Measurements from ENCODE around the gene NUTF2.

Gene NUTF2

GRCh38 chr16:67841198-67841815 lies 5.4 kb upstream of the NUTF2 start:
- Histone ChIP-seq H3K4me3 (ENCODE audit: low read depth, low read length) (peak overlapping the region; percentile 92), H3K27me3 (ENCODE audit: control insufficient read depth, insufficient read depth, low read length) (no peaks in the 10 kb centered on the region), H3K9me3 (ENCODE audit: control insufficient read depth, insufficient read depth, low read depth, low read length) (no peaks in the 10 kb centered on the region), H3K36me3 (ENCODE audit: control insufficient read depth, insufficient read depth, low read length) (no peaks in the 10 kb centered on the region), H3K4me1 (ENCODE audit: control insufficient read depth, insufficient read depth, low read length) (peaks cover 33% of the 10 kb centered on the region), H3K9ac (ENCODE audit: low read length) (peak overlapping the region; percentile 90), H3K27ac (ENCODE audit: low read depth, low read length) (peak overlapping the region; percentile 57; the same call in 1 of the 2 replicates)

GRCh38 chr16:67841816-67842508 lies 4.8 kb upstream of the NUTF2 start, which contains the start of gene THAP11:
THAP11 (plus strand) TSS chr16:67842320; CDS start chr16:67842555, 235 bp downstream.
- Histone ChIP-seq H3K9ac (ENCODE audit: low read length) (peak within 1 kb of the TSS; percentile 90), H3K4me3 (ENCODE audit: low read depth, low read length) (peak within 1 kb of the TSS; percentile 92), H3K36me3 (ENCODE audit: control insufficient read depth, insufficient read depth, low read length) (no peaks in the 10 kb centered on the region), H3K4me1 (ENCODE audit: control insufficient read depth, insufficient read depth, low read length) (peaks cover 33% of the 10 kb centered on the region), H3K27ac (ENCODE audit: low read depth, low read length) (peak within 1 kb of the TSS; percentile 90), H3K9me3 (ENCODE audit: control insufficient read depth, insufficient read depth, low read depth, low read length) (no peaks in the 10 kb centered on the region), H3K27me3 (ENCODE audit: control insufficient read depth, insufficient read depth, low read length) (no peaks in the 10 kb centered on the region)

DNA sequence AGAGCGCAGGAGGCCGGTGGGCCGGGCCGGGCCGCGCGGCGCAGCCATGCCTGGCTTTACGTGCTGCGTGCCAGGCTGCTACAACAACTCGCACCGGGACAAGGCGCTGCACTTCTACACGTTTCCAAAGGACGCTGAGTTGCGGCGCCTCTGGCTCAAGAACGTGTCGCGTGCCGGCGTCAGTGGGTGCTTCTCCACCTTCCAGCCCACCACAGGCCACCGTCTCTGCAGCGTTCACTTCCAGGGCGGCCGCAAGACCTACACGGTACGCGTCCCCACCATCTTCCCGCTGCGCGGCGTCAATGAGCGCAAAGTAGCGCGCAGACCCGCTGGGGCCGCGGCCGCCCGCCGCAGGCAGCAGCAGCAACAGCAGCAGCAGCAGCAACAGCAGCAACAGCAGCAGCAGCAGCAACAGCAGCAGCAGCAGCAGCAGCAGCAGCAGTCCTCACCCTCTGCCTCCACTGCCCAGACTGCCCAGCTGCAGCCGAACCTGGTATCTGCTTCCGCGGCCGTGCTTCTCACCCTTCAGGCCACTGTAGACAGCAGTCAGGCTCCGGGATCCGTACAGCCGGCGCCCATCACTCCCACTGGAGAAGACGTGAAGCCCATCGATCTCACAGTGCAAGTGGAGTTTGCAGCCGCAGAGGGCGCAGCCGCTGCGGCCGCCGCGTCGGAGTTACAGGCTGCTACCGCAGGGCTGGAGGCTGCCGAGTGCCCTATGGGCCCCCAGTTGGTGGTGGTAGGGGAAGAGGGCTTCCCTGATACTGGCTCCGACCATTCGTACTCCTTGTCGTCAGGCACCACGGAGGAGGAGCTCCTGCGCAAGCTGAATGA lies 4.0 kb upstream of the NUTF2 start:
- Histone ChIP-seq H3K9me3 (ENCODE audit: control insufficient read depth, insufficient read depth, low read depth, low read length) (no peaks in the 10 kb centered on the region), H3K27ac (ENCODE audit: low read depth, low read length) (peak overlapping the region; percentile 10; the same call in 1 of the 2 replicates), H3K9ac (ENCODE audit: low read length) (peak overlapping the region; percentile 90), H3K36me3 (ENCODE audit: control insufficient read depth, insufficient read depth, low read length) (no peaks in the 10 kb centered on the region), H3K27me3 (ENCODE audit: control insufficient read depth, insufficient read depth, low read length) (no peaks in the 10 kb centered on the region), H3K4me1 (ENCODE audit: control insufficient read depth, insufficient read depth, low read length) (peaks cover 33% of the 10 kb centered on the region), H3K4me3 (ENCODE audit: low read depth, low read length) (peak overlapping the region; percentile 92)

- peak overlapping the region; percentile 90 for H3K9ac ChIP-seq (ENCODE audit: low read length)
- H3K4me1 ChIP-seq (ENCODE audit: control insufficient read depth, insufficient read depth, low read length): peaks cover 33% of the 10 kb centered on the region
- no peaks in the 10 kb centered on the region for H3K27me3 ChIP-seq (ENCODE audit: control insufficient read depth, insufficient read depth, low read length)
- H3K4me3 ChIP-seq (ENCODE audit: low read depth, low read length): peak overlapping the region; percentile 92
- no peaks in the 10 kb centered on the region for H3K9me3 ChIP-seq (ENCODE audit: control insufficient read depth, insufficient read depth, low read depth, low read length)
- H3K36me3 ChIP-seq (ENCODE audit: control insufficient read depth, insufficient read depth, low read length): no peaks in the 10 kb centered on the region
- H3K27ac ChIP-seq (ENCODE audit: low read depth, low read length): no peak overlapping the region
Observed at GRCh38 chr16:67843343-67843765, 3.4 kb upstream of the NUTF2 start.

DNA sequence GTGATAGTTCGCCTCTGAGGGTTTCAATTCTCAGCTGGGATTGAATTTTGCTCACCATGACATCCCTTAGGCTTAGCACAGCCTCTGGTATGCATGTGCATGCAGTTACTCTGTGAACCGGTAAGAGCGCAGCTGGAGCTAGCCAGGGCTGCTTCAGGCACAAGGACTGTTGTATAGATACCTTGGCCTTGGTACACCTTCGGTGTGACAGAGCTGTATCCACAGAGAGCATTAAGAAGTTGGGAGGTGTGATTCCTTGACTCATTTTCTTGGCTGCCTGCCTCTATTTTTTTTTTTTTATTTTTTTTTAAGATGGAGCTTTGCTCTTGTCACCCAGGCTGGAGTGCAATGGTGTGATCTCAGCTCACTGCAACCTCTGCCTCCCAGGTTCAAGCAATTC lies 2.2 kb upstream of the NUTF2 start:
- Histone ChIP-seq H3K36me3 (ENCODE audit: control insufficient read depth, insufficient read depth, low read length) (peaks cover 6% of the 10 kb centered on the region; the same call in 1 of the 2 replicates), H3K9me3 (ENCODE audit: control insufficient read depth, insufficient read depth, low read depth, low read length) (no peaks in the 10 kb centered on the region), H3K27me3 (ENCODE audit: control insufficient read depth, insufficient read depth, low read length) (no peaks in the 10 kb centered on the region), H3K9ac (ENCODE audit: low read length) (no peak overlapping the region), H3K27ac (ENCODE audit: low read depth, low read length) (no peak overlapping the region), H3K4me3 (ENCODE audit: low read depth, low read length) (peak overlapping the region; percentile 92; the same call in 1 of the 2 replicates), H3K4me1 (ENCODE audit: control insufficient read depth, insufficient read depth, low read length) (peaks cover 33% of the 10 kb centered on the region)

DNA sequence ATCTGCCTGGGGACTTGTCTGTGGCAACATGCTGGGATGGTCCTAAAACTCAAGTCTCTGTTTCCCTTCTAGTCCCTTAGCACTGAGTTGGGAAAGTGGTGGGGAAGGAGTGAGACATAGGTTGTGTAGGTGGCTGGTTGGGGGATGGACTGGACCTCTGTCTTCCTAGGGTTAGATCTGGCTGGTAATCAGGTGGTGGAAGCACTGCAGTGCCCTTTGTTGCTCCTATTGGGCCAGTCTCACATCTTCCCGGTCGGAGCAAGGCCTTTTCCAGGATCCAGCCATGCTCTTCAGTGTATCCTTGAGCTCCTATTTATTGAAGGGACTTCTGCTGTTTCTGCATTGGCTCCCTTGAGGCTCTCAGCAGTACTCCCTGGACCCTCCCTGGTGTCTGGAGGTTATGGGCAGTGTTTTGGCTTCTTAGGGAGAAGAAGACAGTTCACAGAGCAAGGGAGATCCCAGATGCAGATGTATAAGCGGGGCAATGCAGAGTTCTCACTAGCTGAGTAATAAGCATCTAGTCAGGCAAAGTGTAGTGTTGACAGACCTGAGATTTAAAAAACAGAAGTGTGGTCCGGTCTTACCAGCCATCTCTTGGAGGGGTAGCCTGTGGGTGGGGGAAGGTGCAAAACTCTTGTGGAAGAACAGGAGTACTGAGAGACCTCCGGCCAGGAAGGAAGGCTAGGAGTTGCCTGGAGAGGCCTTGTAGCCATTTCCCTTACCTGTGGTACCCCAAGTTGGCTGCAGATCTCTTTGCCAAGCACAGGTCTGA lies 1.3 kb upstream of the NUTF2 start:
- Histone ChIP-seq H3K9me3 (ENCODE audit: control insufficient read depth, insufficient read depth, low read depth, low read length) (no peaks in the 10 kb centered on the region), H3K27me3 (ENCODE audit: control insufficient read depth, insufficient read depth, low read length) (no peaks in the 10 kb centered on the region), H3K4me1 (ENCODE audit: control insufficient read depth, insufficient read depth, low read length) (peaks cover 33% of the 10 kb centered on the region), H3K36me3 (ENCODE audit: control insufficient read depth, insufficient read depth, low read length) (peaks cover 11% of the 10 kb centered on the region), H3K27ac (ENCODE audit: low read depth, low read length) (peak overlapping the region; percentile 97), H3K4me3 (ENCODE audit: low read depth, low read length) (peak overlapping the region; percentile 99), H3K9ac (ENCODE audit: low read length) (peak overlapping the region; percentile 97)

DNA sequence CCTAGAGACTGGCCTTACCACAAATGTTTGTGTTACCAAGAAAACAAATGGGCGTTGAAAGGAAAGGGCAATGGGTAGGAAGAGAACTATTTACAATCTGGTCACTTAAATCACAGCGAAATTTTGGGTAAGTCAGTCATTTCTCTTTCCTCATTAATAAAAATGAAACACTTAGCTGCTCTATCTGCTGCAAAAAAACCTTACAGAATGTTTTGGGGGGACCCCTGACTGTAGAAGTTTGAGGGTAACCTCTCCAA lies 742 bp upstream of the NUTF2 start:
- Histone ChIP-seq H3K27ac (ENCODE audit: low read depth, low read length) (peak overlapping the region; percentile 97), H3K36me3 (ENCODE audit: control insufficient read depth, insufficient read depth, low read length) (peaks cover 14% of the 10 kb centered on the region)

DNA sequence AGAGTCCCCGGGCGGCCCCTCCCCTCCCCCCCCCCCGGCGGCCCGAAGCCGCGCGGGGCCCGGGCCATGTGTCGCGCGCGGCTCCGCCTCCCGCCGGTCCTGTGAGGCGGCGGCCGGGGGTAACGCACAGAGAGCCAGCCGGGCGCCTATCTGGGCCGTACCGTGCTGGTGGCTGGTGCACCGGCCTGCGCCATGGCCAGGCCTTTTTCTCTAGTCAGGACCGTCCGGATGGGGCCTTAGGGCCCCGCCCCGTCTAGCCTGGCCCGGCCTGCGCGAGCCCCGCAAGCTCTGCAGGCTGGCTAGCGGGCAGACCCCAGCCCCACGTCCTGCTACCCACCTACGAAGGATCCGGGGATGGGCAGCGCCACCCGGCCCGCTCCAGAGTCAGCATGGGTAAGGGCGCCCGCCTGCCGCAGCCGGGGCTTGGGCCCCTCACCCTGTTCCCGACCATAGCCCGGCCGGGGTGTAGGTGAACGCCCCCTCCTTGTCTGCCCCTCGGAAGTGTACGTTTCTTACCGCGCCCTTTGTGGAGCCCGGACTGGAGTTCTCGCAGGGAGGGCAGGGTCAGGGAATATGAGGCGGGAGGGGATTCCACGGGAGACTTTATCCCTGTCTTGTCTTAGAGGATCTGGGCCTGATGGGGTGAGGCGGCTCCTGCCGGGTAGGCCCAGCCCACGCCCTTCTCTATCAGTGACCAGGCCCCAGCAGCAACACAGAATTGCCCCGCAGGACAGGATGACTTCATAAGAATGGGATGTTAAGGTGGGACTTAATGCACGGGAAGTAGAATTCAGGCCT lies 530 bp downstream of the NUTF2 start, which contains the start of gene CENPT:
Gene CENPT (minus strand): TSS at position 630 of the 798 bp plus-strand sequence. CDS start 13,834 bp downstream, outside the sequence.
- Histone ChIP-seq H3K27ac (ENCODE audit: low read depth, low read length) (peak within 1 kb of the TSS; percentile 97), H3K9me3 (ENCODE audit: control insufficient read depth, insufficient read depth, low read depth, low read length) (no peaks in the 10 kb centered on the region), H3K27me3 (ENCODE audit: control insufficient read depth, insufficient read depth, low read length) (no peaks in the 10 kb centered on the region), H3K9ac (ENCODE audit: low read length) (peak within 1 kb of the TSS; percentile 97), H3K36me3 (ENCODE audit: control insufficient read depth, insufficient read depth, low read length) (peaks cover 14% of the 10 kb centered on the region), H3K4me3 (ENCODE audit: low read depth, low read length) (peak within 1 kb of the TSS; percentile 99), H3K4me1 (ENCODE audit: control insufficient read depth, insufficient read depth, low read length) (peaks cover 27% of the 10 kb centered on the region)

More for the DNA sequence above, 742 bp upstream of the NUTF2 start:
- Histone ChIP-seq H3K4me1 (ENCODE audit: control insufficient read depth, insufficient read depth, low read length) (peaks cover 33% of the 10 kb centered on the region), H3K4me3 (ENCODE audit: low read depth, low read length) (peak overlapping the region; percentile 99), H3K27me3 (ENCODE audit: control insufficient read depth, insufficient read depth, low read length) (no peaks in the 10 kb centered on the region), H3K9me3 (ENCODE audit: control insufficient read depth, insufficient read depth, low read depth, low read length) (no peaks in the 10 kb centered on the region), H3K9ac (ENCODE audit: low read length) (peak overlapping the region; percentile 97)

DNA sequence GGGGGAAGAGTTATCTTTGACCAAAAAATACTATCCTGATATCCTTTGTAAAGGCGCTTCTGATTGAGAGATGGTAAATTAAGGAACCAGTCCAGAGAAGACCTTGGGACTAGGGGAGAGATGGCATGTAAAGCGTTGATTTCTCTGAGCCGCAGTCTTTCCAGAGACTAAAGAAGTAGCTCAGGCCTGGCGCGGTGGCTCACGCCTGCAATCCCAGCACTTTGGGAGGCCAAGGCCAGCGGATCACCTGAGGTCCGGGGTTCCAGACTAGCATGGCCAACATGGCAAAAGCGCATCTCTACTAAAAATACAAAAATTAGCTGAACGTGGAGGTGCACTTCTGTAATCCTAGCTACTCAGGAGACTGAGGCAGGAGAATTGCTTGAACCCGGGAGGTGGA lies 1.4 kb downstream of the NUTF2 start:
- peak overlapping the region; percentile 97 for H3K27ac ChIP-seq (ENCODE audit: low read depth, low read length)
- peak overlapping the region; percentile 99 for H3K4me3 ChIP-seq (ENCODE audit: low read depth, low read length)
- H3K4me1 ChIP-seq (ENCODE audit: control insufficient read depth, insufficient read depth, low read length): peaks cover 27% of the 10 kb centered on the region
- H3K9me3 ChIP-seq (ENCODE audit: control insufficient read depth, insufficient read depth, low read depth, low read length): no peaks in the 10 kb centered on the region
- no peaks in the 10 kb centered on the region for H3K27me3 ChIP-seq (ENCODE audit: control insufficient read depth, insufficient read depth, low read length)
- H3K36me3 ChIP-seq (ENCODE audit: control insufficient read depth, insufficient read depth, low read length): peaks cover 14% of the 10 kb centered on the region
- peak overlapping the region; percentile 97 for H3K9ac ChIP-seq (ENCODE audit: low read length)

DNA sequence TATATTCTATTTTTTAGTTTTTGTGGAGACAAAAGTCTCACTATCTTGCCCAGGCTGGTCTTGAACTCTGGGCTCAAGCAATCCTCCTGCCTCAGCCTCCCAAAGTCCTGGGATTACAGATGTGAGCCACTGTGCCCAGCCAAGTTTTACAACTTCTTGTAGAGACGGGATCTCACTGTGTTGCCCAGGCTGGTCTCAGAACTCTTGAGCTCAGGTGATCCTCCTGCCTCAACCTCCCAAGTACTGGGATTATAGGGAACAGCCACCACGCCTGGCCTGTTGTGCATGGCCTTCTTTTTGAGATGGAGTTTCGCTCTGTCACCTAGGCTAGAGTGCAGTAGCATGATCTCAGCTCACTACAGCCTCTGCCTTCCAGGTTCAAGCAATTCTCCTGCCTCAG lies 6.9 kb downstream of the NUTF2 start:
- Histone ChIP-seq H3K4me1 (ENCODE audit: control insufficient read depth, insufficient read depth, low read length) (peaks cover 34% of the 10 kb centered on the region), H3K27me3 (ENCODE audit: control insufficient read depth, insufficient read depth, low read length) (no peaks in the 10 kb centered on the region), H3K36me3 (ENCODE audit: control insufficient read depth, insufficient read depth, low read length) (peaks cover 21% of the 10 kb centered on the region), H3K9me3 (ENCODE audit: control insufficient read depth, insufficient read depth, low read depth, low read length) (no peaks in the 10 kb centered on the region), H3K9ac (ENCODE audit: low read length) (no peak overlapping the region), H3K27ac (ENCODE audit: low read depth, low read length) (no peak overlapping the region), H3K4me3 (ENCODE audit: low read depth, low read length) (no peak overlapping the region)

All from HUES6 (cell line).